NT2/D1 (cell line): Measurements from ENCODE around the gene ERGIC3.

Experiments used
- YY1 ChIP-seq: IDR thresholded peaks from 2 replicates; pipeline ENCODE4 v1.6.1; 2011; ENCODE audit not compliant: insufficient read length, insufficient read depth
- ZNF274 ChIP-seq: IDR thresholded peaks from 2 replicates; pipeline ENCODE4 v1.6.1; 2011; ENCODE audit warnings: mild to moderate bottlenecking, low read depth, low read length

GRCh38 chr20:35575958-35576357 lies 34.1 kb downstream of the ERGIC3 start:
- no peak for TF ChIP-seq YY1
- no peak for TF ChIP-seq ZNF274
